ENCODE results near the gene CDH4. TPM values are rescaled to one million over a fixed set of nuclear protein-coding genes. Genes with fewer than 3 reads are reported as not detected.

Gene CDH4
- total and polyA plus RNA-seq, 2 donors (not counting 1 experiment from before 2014, with no cell fraction given): not detected

GRCh38 chr20:61646453-61646852 lies 394.4 kb downstream of the CDH4 start:
- DNase-seq: no peak
- Histone ChIP-seq H3K4me2 (replicated peaks; ENCODE audit: low read depth, low read length, poor library complexity, severe bottlenecking) (no peak overlapping the region), H3K36me3 (replicated peaks in 1 of 2; ENCODE audit: control extremely low read depth in 1 of 2, control insufficient read depth in 1 of 2, extremely low read depth in 1 of 2, insufficient read depth in 2 of 2, low read length in 1 of 2) (no peaks in the 10 kb centered on the region), H4K20me1 (ENCODE audit: control insufficient read depth, insufficient read depth, low read length, poor library complexity, severe bottlenecking) (no peaks in the 10 kb centered on the region), H2AFZ (ENCODE audit: insufficient read depth, low read depth, low read length, poor library complexity, severe bottlenecking) (no peak overlapping the region), H3K27me3 (replicated peaks in 1 of 4; ENCODE audit: control extremely low read depth in 1 of 4, control insufficient read depth in 3 of 4, insufficient read depth in 4 of 4, low read length in 3 of 4) (no peaks in the 10 kb centered on the region), H3K4me1 (ENCODE audit: control insufficient read depth in 2 of 2, insufficient read depth in 2 of 2, low read length in 2 of 2) (no peaks in the 10 kb centered on the region), H3K9me3 (ENCODE audit: control extremely low read depth in 1 of 3, control insufficient read depth in 2 of 3, insufficient read depth in 1 of 3, low read length in 2 of 3) (peaks cover 0 to 42% (median 0%) of the 10 kb centered on the region in 3 donors), H3K9ac (ENCODE audit: low read length) (no peak overlapping the region), H3K4me3 (ENCODE audit: control extremely low read depth in 1 of 5, extremely low read depth in 1 of 5, insufficient read depth in 1 of 5, low read depth in 2 of 5, low read length in 4 of 5) (no peak overlapping the region), H3K79me2 (ENCODE audit: control insufficient read depth, insufficient read depth, low read length) (no peaks in the 10 kb centered on the region), H3K27ac (ENCODE audit: low read length in 2 of 2) (no peak overlapping the region)
- no peak for ATAC-seq (ENCODE audit: low read depth)
- H3K27ac Mint-ChIP-seq: no peak overlapping the region
- TF ChIP-seq CTCF (IDR thresholded peaks at IDR 0.05): no peak
- no peak for TF ChIP-seq EZH2 (IDR thresholded peaks at IDR 0.05; ENCODE audit: borderline replicate concordance, insufficient read depth, low read depth, low read length, poor library complexity, severe bottlenecking)
- POLR2A ChIA-PET: no interaction called here
- intact Hi-C loops (cut with micrococcal nuclease): no loop called here
- CTCF ChIA-PET: no interaction called here
- H3K27me3 Mint-ChIP-seq: no peaks in the 10 kb centered on the region
- H3K9me3 Mint-ChIP-seq (ENCODE audit: insufficient read depth): peaks cover 3% of the 10 kb centered on the region
- WGBS (ENCODE audit: insufficient coverage): 81% methylated on average over 4 of the region's 8 CpGs
- H3K4me1 Mint-ChIP-seq: no peaks in the 10 kb centered on the region
- no peak overlapping the region for H3K4me3 Mint-ChIP-seq

- peaks cover 0 to 46% (median 0%) of the 10 kb centered on the region in 3 donors for H3K9me3 ChIP-seq (ENCODE audit: control extremely low read depth in 1 of 3, control insufficient read depth in 2 of 3, insufficient read depth in 1 of 3, low read length in 2 of 3)
- no peaks in the 10 kb centered on the region for H4K20me1 ChIP-seq (ENCODE audit: control insufficient read depth, insufficient read depth, low read length, poor library complexity, severe bottlenecking)
- H2AFZ ChIP-seq (ENCODE audit: insufficient read depth, low read depth, low read length, poor library complexity, severe bottlenecking): no peak overlapping the region
- TF ChIP-seq CTCF (IDR thresholded peaks at IDR 0.05): no peak
- TF ChIP-seq EZH2 (IDR thresholded peaks at IDR 0.05; ENCODE audit: borderline replicate concordance, insufficient read depth, low read depth, low read length, poor library complexity, severe bottlenecking): no peak
- 85% methylated on average over 6 of the region's 8 CpGs for WGBS (ENCODE audit: insufficient coverage)
- no peaks in the 10 kb centered on the region for H3K36me3 ChIP-seq (replicated peaks in 1 of 2; ENCODE audit: control extremely low read depth in 1 of 2, control insufficient read depth in 1 of 2, extremely low read depth in 1 of 2, insufficient read depth in 2 of 2, low read length in 1 of 2)
- peaks cover 3% of the 10 kb centered on the region for H3K9me3 Mint-ChIP-seq (ENCODE audit: insufficient read depth)
- no peak overlapping the region for H3K9ac ChIP-seq (ENCODE audit: low read length)
- intact Hi-C loops (cut with micrococcal nuclease): no loop called here
- ChIA-PET CTCF (no interaction called here), POLR2A (no interaction called here)
- ATAC-seq (ENCODE audit: low read depth): no peak
- no peak overlapping the region for H3K4me2 ChIP-seq (replicated peaks; ENCODE audit: low read depth, low read length, poor library complexity, severe bottlenecking)
- H3K27ac Mint-ChIP-seq: no peak overlapping the region
- H3K4me1 ChIP-seq (ENCODE audit: control insufficient read depth in 2 of 2, insufficient read depth in 2 of 2, low read length in 2 of 2): no peaks in the 10 kb centered on the region
- H3K4me1 Mint-ChIP-seq: no peaks in the 10 kb centered on the region
- H3K27ac ChIP-seq (ENCODE audit: low read length in 2 of 2): no peak overlapping the region
- H3K27me3 ChIP-seq (replicated peaks in 1 of 4; ENCODE audit: control extremely low read depth in 1 of 4, control insufficient read depth in 3 of 4, insufficient read depth in 4 of 4, low read length in 3 of 4): no peaks in the 10 kb centered on the region
- H3K4me3 ChIP-seq (ENCODE audit: control extremely low read depth in 1 of 5, extremely low read depth in 1 of 5, insufficient read depth in 1 of 5, low read depth in 2 of 5, low read length in 4 of 5): no peak overlapping the region
- no peak for DNase-seq
- no peak overlapping the region for H3K4me3 Mint-ChIP-seq
- no peaks in the 10 kb centered on the region for H3K27me3 Mint-ChIP-seq
- H3K79me2 ChIP-seq (ENCODE audit: control insufficient read depth, insufficient read depth, low read length): no peaks in the 10 kb centered on the region
Observed at GRCh38 chr20:61646986-61647385, 394.9 kb downstream of the CDH4 start.

All from B cell (primary cell).